Right renal pelvis (tissue), 4 donors: ENCODE data around the gene WDR59. TPM values are rescaled to one million over a fixed set of nuclear protein-coding genes. Genes with fewer than 3 reads are reported as not detected.
"Not testable (repeated sequence)": the region's sequence is repeated elsewhere in the genome, so short reads cannot be mapped to it uniquely, and the experiment has no call there.

ENCODE experiments used
- DNase-seq, 4 donors: peaks; one replicate each; pipeline ENCODE4 v3.0.0-alpha.2; 2013; ENCODE audit warnings: low read depth in 4 of 4, low spot score in 3 of 4, missing footprints in 1 of 4
- polyA plus RNA-seq, 4 donors: library from polyadenylated mRNA; unstranded; fragments of 120-200 nt; gene quantifications; one replicate each; pipeline ENCODE4 v1.2.1, GENCODE V29; 2013; ENCODE audit not compliant: insufficient read length in 4 of 4

The WDR59 gene
- polyA plus RNA-seq, 4 donors = 72.5 to 101 (median 83.6) TPM

GRCh38 chr16:74868035-74868434, 116.9 kb downstream of the WDR59 start:
- no peak for DNase-seq

GRCh38 chr16:74867281-74867849, 117.6 kb downstream of the WDR59 start:
- no peak for DNase-seq

GRCh38 chr16:74865922-74866598, 118.9 kb downstream of the WDR59 start:
- no peak for DNase-seq

GRCh38 chr16:74862743-74863244, 122.1 kb downstream of the WDR59 start:
- peak; percentile 19 to 33 (median 24) for DNase-seq

- no peak for DNase-seq
Measured at GRCh38 chr16:74852500-74852875, 132.4 kb downstream of the WDR59 start.

GRCh38 chr16:74850027-74850426, 134.9 kb downstream of the WDR59 start:
- DNase-seq = no peak

- no peak for DNase-seq
Measured at GRCh38 chr16:74847202-74847601, 137.7 kb downstream of the WDR59 start.

- no peak for DNase-seq
Measured at GRCh38 chr16:74846714-74847113, 138.2 kb downstream of the WDR59 start.

GRCh38 chr16:74844041-74844980, 140.6 kb downstream of the WDR59 start:
- DNase-seq = no peak

- DNase-seq = not testable (repeated sequence)
Measured at GRCh38 chr16:74843381-74844035, 141.4 kb downstream of the WDR59 start.

GRCh38 chr16:74842413-74842812, 142.5 kb downstream of the WDR59 start:
- no peak for DNase-seq

- DNase-seq = no peak
Measured at GRCh38 chr16:74841904-74842303, 143.0 kb downstream of the WDR59 start.

GRCh38 chr16:74841469-74841868, 143.5 kb downstream of the WDR59 start:
- DNase-seq = no peak

- no peak for DNase-seq
Measured at GRCh38 chr16:74837056-74837455, 147.9 kb downstream of the WDR59 start.

GRCh38 chr16:74836111-74836671, 148.7 kb downstream of the WDR59 start:
- no peak for DNase-seq

GRCh38 chr16:74832228-74832627, 152.7 kb downstream of the WDR59 start:
- no peak for DNase-seq

- DNase-seq = no peak
Measured at GRCh38 chr16:74831467-74831866, 153.5 kb downstream of the WDR59 start.

- DNase-seq = no peak
Measured at GRCh38 chr16:74830648-74831047, 154.3 kb downstream of the WDR59 start.

- no peak for DNase-seq
Measured at GRCh38 chr16:74829637-74830036, 155.3 kb downstream of the WDR59 start.

- DNase-seq = no peak
Measured at GRCh38 chr16:74825941-74826340, 159.0 kb downstream of the WDR59 start.
